Measurements from ENCODE around the gene PNLDC1. TPM values are rescaled to one million over a fixed set of nuclear protein-coding genes. Genes with fewer than 3 reads are reported as not detected.
"Not testable (repeated sequence)": the region's sequence is repeated elsewhere in the genome, so short reads cannot be mapped to it uniquely, and the experiment has no call there.

The PNLDC1 gene
- total RNA-seq, 1 donor, result not detected

DNA sequence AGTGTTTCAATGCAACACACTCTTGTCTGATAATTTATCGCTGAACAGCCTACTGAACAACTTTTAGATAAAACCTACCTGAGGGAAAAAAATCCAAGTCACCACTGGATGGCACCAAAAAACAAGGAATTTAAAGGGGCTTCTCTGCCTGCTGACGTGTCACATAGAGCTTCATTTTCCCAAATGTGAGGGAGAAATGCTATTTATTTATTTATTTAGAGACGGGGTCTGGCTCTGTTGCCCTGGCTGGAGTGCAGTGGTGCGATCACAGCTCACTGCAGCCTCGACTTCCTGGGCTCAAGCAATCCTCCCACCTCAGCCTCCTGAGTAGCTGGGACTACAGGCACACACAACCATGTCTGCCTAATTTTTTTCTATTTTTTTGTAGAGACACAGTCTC is 63.3 kb downstream of the PNLDC1 start:
- TF ChIP-seq, protein P1, sequence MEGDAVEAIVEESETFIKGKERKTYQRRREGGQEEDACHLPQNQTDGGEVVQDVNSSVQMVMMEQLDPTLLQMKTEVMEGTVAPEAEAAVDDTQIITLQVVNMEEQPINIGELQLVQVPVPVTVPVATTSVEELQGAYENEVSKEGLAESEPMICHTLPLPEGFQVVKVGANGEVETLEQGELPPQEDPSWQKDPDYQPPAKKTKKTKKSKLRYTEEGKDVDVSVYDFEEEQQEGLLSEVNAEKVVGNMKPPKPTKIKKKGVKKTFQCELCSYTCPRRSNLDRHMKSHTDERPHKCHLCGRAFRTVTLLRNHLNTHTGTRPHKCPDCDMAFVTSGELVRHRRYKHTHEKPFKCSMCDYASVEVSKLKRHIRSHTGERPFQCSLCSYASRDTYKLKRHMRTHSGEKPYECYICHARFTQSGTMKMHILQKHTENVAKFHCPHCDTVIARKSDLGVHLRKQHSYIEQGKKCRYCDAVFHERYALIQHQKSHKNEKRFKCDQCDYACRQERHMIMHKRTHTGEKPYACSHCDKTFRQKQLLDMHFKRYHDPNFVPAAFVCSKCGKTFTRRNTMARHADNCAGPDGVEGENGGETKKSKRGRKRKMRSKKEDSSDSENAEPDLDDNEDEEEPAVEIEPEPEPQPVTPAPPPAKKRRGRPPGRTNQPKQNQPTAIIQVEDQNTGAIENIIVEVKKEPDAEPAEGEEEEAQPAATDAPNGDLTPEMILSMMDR (IDR thresholded peaks at IDR 0.05; ENCODE audit: extremely low read depth, low read depth, low read length), result peak; percentile 50
- H2AFZ ChIP-seq (ENCODE audit: low read length), result peak overlapping the region; percentile 78
- H4K20me1 ChIP-seq (ENCODE audit: insufficient read depth, low read length), result not testable (repeated sequence)

GRCh38 chr6:159865226-159865920 is 65.3 kb downstream of the PNLDC1 start:
- Histone ChIP-seq H3K27ac (ENCODE audit: low read depth, low read length) (no peak overlapping the region), H3K27me3 (ENCODE audit: insufficient read depth, low read length) (no peaks in the 10 kb centered on the region), H3K79me2 (ENCODE audit: insufficient read depth, low read length) (no peaks in the 10 kb centered on the region), H2AFZ (ENCODE audit: low read length) (no peak overlapping the region), H3K4me3 (ENCODE audit: insufficient read depth, low read length) (no peak overlapping the region), H3K9me3 (ENCODE audit: low read depth, low read length) (no peaks in the 10 kb centered on the region), H4K20me1 (ENCODE audit: insufficient read depth, low read length) (no peaks in the 10 kb centered on the region), H3K36me3 (ENCODE audit: insufficient read depth, low read length) (no peaks in the 10 kb centered on the region), H3K4me2 (ENCODE audit: insufficient read depth, low read length) (no peak overlapping the region), H3K4me1 (ENCODE audit: insufficient read depth, low read length) (no peaks in the 10 kb centered on the region)
- no peak for DNase-seq (ENCODE audit: insufficient read length, low spot score, missing footprints)
- TF ChIP-seq, protein P1 (IDR thresholded peaks at IDR 0.05; ENCODE audit: extremely low read depth, low read depth, low read length), result no peak

More for the DNA sequence above, 63.3 kb downstream of the PNLDC1 start:
- not testable (repeated sequence) for H3K36me3 ChIP-seq (ENCODE audit: insufficient read depth, low read length); H3K27me3 ChIP-seq (ENCODE audit: insufficient read depth, low read length); H3K79me2 ChIP-seq (ENCODE audit: insufficient read depth, low read length); H3K4me2 ChIP-seq (ENCODE audit: insufficient read depth, low read length); H3K4me1 ChIP-seq (ENCODE audit: insufficient read depth, low read length); H3K9me3 ChIP-seq (ENCODE audit: low read depth, low read length); H3K27ac ChIP-seq (ENCODE audit: low read depth, low read length); H3K4me3 ChIP-seq (ENCODE audit: insufficient read depth, low read length)
- peak; percentile 93 for DNase-seq (ENCODE audit: insufficient read length, low spot score, missing footprints)

- Histone ChIP-seq H3K27me3 (ENCODE audit: insufficient read depth, low read length) (no peaks in the 10 kb centered on the region), H2AFZ (ENCODE audit: low read length) (no peak overlapping the region)
These were observed 66.5 kb downstream of the PNLDC1 start for GRCh38 chr6:159866286-159867247.

More at GRCh38 chr6:159866286-159867247, 66.5 kb downstream of the PNLDC1 start:
- H3K9me3 ChIP-seq (ENCODE audit: low read depth, low read length), result no peaks in the 10 kb centered on the region
- H4K20me1 ChIP-seq (ENCODE audit: insufficient read depth, low read length), result no peaks in the 10 kb centered on the region
- no peak overlapping the region for H3K27ac ChIP-seq (ENCODE audit: low read depth, low read length)
- H3K79me2 ChIP-seq (ENCODE audit: insufficient read depth, low read length), result no peaks in the 10 kb centered on the region
- no peak overlapping the region for H3K4me2 ChIP-seq (ENCODE audit: insufficient read depth, low read length)
- TF ChIP-seq, protein P1 (IDR thresholded peaks at IDR 0.05; ENCODE audit: extremely low read depth, low read depth, low read length), result no peak
- no peaks in the 10 kb centered on the region for H3K4me1 ChIP-seq (ENCODE audit: insufficient read depth, low read length)
- no peak for DNase-seq (ENCODE audit: insufficient read length, low spot score, missing footprints)
- H3K36me3 ChIP-seq (ENCODE audit: insufficient read depth, low read length), result no peaks in the 10 kb centered on the region
- H3K4me3 ChIP-seq (ENCODE audit: insufficient read depth, low read length), result no peak overlapping the region

Small RNA genes lying within 50 kb of the gene (small RNA-seq; reads per million reads assigned to genes)
- gene SNORA20, result 389 reads per million, percentile 98 among the genes with 10 or more reads in this experiment
- gene SNORA29, result not detected

Other genes with a start within 250 kb of the PNLDC1 start
- 294 and 544 TPM in 2 replicates for gene SOD2, start 107.0 kb upstream of the PNLDC1 start, total RNA-seq
- gene WTAP, start 72.8 kb upstream of the PNLDC1 start, total RNA-seq, result 109 and 119 TPM in 2 replicates
- 41.6 and 53.6 TPM in 2 replicates for gene ACAT2, start 38.2 kb upstream of the PNLDC1 start, total RNA-seq
- 170 and 174 TPM in 2 replicates for gene TCP1, start 10.7 kb upstream of the PNLDC1 start, total RNA-seq
- gene MRPL18, start 9.8 kb upstream of the PNLDC1 start, total RNA-seq, result 47.8 and 53.9 TPM in 2 replicates
- gene MAS1, start 90.7 kb downstream of the PNLDC1 start, total RNA-seq, result under 0.01 TPM in 1 of 2 replicates, not detected in the other
- gene IGF2R, start 168.8 kb downstream of the PNLDC1 start, total RNA-seq, result 174 and 177 TPM in 2 replicates

Data from osteoblast (primary cell).